ENCODE measurements around the gene CCDC6. TPM values are rescaled to one million over a fixed set of nuclear protein-coding genes. Genes with fewer than 3 reads are reported as not detected.

CCDC6 gene
- total RNA-seq, 1 experiment from 2014 or later = 91.9 TPM

- POLR2A ChIA-PET (ENCODE audit: unreplicated experiment) = no interaction called here
- no peak overlapping the region for H3K27ac ChIP-seq
These were observed 51.8 kb downstream of the CCDC6 start for GRCh38 chr10:59854571-59854970.

GRCh38 chr10:59852670-59853069 lies 53.7 kb downstream of the CCDC6 start:
- POLR2A ChIA-PET (ENCODE audit: unreplicated experiment) = no interaction called here
- TF ChIP-seq CTCF (conservative IDR thresholded peaks at IDR 0.05) = no peak
- TF ChIP-seq EZH2 (IDR thresholded peaks at IDR 0.05; ENCODE audit: low read depth) = no peak
- no peak overlapping the region for H3K27ac ChIP-seq
- intact Hi-C loops (cut with micrococcal nuclease; ENCODE audit: unreplicated experiment) = no loop called here
- CTCF ChIA-PET = no interaction called here
- H3K36me3 ChIP-seq (ENCODE audit: low read depth) = peaks cover 37% of the 10 kb centered on the region
- H3K9me3 ChIP-seq (ENCODE audit: insufficient read depth, low read depth) = peaks cover 12% of the 10 kb centered on the region
- no TSS peak for BruUV-seq (replicated peaks)
- no peak overlapping the region for H3K4me2 ChIP-seq
- H3K4me3 ChIP-seq = no peak overlapping the region
- peaks cover 51% of the 10 kb centered on the region for H3K79me2 ChIP-seq (ENCODE audit: low read depth)
- DNase-seq = no peak
- H3F3A ChIP-seq (ENCODE audit: insufficient read depth, low read depth) = no peaks in the 10 kb centered on the region; the same call in 1 of the 2 replicates
- no peak overlapping the region for H2AFZ ChIP-seq
- no peaks in the 10 kb centered on the region for H3K9me2 ChIP-seq (ENCODE audit: insufficient read depth)
- H3K4me1 ChIP-seq (replicated peaks; ENCODE audit: insufficient read depth) = no peaks in the 10 kb centered on the region
- peaks cover 12% of the 10 kb centered on the region; the same call in 1 of the 2 replicates for H4K20me1 ChIP-seq (ENCODE audit: insufficient read depth)
- no peaks in the 10 kb centered on the region for H3K27me3 ChIP-seq (ENCODE audit: insufficient read depth, low read depth)

More at GRCh38 chr10:59854571-59854970, 51.8 kb downstream of the CCDC6 start:
- Histone ChIP-seq H4K20me1 (ENCODE audit: insufficient read depth) (peaks cover 9% of the 10 kb centered on the region; the same call in 1 of the 2 replicates), H3K79me2 (ENCODE audit: low read depth) (peaks cover 70% of the 10 kb centered on the region), H3K9me2 (ENCODE audit: insufficient read depth) (no peaks in the 10 kb centered on the region), H2AFZ (no peak overlapping the region), H3K27me3 (ENCODE audit: insufficient read depth, low read depth) (no peaks in the 10 kb centered on the region), H3K9me3 (ENCODE audit: insufficient read depth, low read depth) (peaks cover 12% of the 10 kb centered on the region), H3K4me3 (no peak overlapping the region), H3K4me1 (replicated peaks; ENCODE audit: insufficient read depth) (no peaks in the 10 kb centered on the region), H3K36me3 (ENCODE audit: low read depth) (peaks cover 20% of the 10 kb centered on the region), H3F3A (ENCODE audit: insufficient read depth, low read depth) (no peaks in the 10 kb centered on the region; the same call in 1 of the 2 replicates), H3K4me2 (no peak overlapping the region)
- TF ChIP-seq EZH2 (IDR thresholded peaks at IDR 0.05; ENCODE audit: low read depth) = no peak
- TF ChIP-seq CTCF (conservative IDR thresholded peaks at IDR 0.05) = no peak
- CTCF ChIA-PET = no interaction called here
- no TSS peak for BruUV-seq (replicated peaks)
- DNase-seq = peak in 1 of 2 experiments; percentile 43
- intact Hi-C loops (cut with micrococcal nuclease; ENCODE audit: unreplicated experiment) = no loop called here

- no peak for DNase-seq
- TF ChIP-seq CTCF (conservative IDR thresholded peaks at IDR 0.05) = no peak
- TF ChIP-seq EZH2 (IDR thresholded peaks at IDR 0.05; ENCODE audit: low read depth) = no peak
- Histone ChIP-seq H3K9me2 (ENCODE audit: insufficient read depth) (no peaks in the 10 kb centered on the region), H3F3A (ENCODE audit: insufficient read depth, low read depth) (no peaks in the 10 kb centered on the region; the same call in 1 of the 2 replicates), H3K4me1 (replicated peaks; ENCODE audit: insufficient read depth) (no peaks in the 10 kb centered on the region), H4K20me1 (ENCODE audit: insufficient read depth) (peaks cover 12% of the 10 kb centered on the region; the same call in 1 of the 2 replicates), H3K4me2 (no peak overlapping the region), H3K36me3 (ENCODE audit: low read depth) (peaks cover 37% of the 10 kb centered on the region), H3K27me3 (ENCODE audit: insufficient read depth, low read depth) (no peaks in the 10 kb centered on the region), H3K79me2 (ENCODE audit: low read depth) (peaks cover 43% of the 10 kb centered on the region), H3K27ac (no peak overlapping the region), H3K4me3 (no peak overlapping the region), H3K9me3 (ENCODE audit: insufficient read depth, low read depth) (peaks cover 12% of the 10 kb centered on the region), H2AFZ (no peak overlapping the region)
- ChIA-PET POLR2A (ENCODE audit: unreplicated experiment) (no interaction called here), CTCF (interaction anchor here (0.6 kb wide), 1 partner anchor 55 kb away, joined by 5 read pairs; no protein-coding TSS in a partner anchor)
- intact Hi-C loops (cut with micrococcal nuclease; ENCODE audit: unreplicated experiment) = no loop called here
- BruUV-seq (replicated peaks) = no TSS peak
These were observed 54.5 kb downstream of the CCDC6 start for GRCh38 chr10:59851864-59852263.
